ENCODE data around the gene CCL25.
"Not testable (repeated sequence)": the region's sequence is repeated elsewhere in the genome, so short reads cannot be mapped to it uniquely, and the experiment has no call there.

The CCL25 gene, protein sequence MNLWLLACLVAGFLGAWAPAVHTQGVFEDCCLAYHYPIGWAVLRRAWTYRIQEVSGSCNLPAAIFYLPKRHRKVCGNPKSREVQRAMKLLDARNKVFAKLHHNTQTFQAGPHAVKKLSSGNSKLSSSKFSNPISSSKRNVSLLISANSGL

DNA sequence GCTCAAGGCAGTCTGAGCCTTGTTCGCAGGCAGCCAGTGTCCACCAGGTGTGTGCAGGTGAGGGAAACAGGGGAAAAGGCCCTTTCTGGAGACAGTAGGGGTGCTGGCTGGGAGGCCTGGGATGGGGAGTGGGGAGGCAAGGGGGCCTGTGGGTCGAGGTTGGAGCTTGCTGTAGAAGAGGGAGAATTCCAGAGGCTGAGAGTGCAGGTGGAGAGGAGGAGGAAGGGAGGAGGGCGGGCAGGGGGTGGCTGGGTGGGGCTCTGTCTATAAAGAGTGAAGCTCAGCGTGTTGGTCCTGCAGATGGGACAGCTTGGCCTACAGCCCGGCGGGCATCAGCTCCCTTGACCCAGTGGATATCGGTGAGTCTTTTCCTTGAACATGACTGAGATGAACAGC, at the start of gene CCL25:
Gene CCL25, plus strand, starts transcription at position 297 of the 396 bp plus-strand sequence. CDS start 290 bp downstream, outside the sequence.
- no peak for DNase-seq

DNA sequence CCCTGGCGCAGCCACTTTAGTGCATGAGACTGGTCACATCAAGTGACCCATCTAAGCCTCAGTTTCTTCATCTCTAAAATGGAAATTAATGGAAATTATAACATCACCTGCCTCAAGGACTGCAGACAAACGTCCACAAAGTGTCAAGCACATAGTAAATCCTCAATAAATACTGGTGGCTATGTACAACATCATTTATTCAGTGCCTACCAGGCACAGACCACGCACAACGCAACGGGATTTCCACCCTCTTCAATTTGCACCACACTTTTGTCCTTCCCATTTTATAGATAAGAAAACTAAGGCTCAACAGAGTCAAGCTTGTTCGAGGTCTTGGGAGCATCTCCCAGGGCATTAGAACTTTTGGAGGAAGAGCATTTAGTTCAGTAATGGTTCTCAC, 48.6 kb upstream of the CCL25 start:
- DNase-seq = no peak

DNA sequence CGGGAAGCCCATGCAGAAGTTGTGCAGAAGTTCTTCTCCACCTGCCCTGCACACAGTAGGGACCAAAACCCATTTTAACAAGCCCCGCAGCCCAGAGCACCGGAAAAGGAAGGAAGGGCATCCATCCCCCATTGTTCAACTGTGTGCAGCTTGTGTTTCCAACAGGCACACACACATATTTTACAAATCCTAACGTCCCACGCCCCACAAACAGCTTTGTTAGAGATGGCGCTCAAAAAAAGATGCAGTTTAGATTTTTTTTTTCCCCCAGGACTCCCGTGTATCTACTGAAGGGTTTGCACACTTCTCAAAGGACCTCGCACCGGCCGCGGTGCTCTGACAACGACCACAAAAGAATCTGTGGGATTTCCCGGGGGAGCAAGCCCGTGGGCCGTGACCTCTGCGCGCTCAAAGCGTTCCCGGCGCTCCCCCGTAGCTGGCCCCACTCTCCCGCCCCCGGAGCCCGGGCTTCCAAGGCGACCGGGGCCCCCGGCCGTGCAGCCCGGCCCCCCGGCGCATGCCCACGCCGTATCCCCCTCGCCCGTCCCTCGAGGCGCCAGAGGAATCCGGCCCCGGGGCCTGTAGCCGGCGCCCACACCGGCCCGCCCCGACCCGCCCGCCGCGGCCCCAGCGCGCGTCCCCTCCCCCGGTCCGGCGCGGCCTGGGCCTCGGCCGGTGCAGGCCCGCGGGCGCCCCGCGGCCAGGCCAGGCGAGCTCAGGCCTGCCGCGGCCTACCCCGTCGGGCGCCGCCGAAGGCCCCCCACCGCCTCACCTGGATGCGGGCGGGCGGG, 47.6 kb upstream of the CCL25 start:
- DNase-seq = no peak

DNA sequence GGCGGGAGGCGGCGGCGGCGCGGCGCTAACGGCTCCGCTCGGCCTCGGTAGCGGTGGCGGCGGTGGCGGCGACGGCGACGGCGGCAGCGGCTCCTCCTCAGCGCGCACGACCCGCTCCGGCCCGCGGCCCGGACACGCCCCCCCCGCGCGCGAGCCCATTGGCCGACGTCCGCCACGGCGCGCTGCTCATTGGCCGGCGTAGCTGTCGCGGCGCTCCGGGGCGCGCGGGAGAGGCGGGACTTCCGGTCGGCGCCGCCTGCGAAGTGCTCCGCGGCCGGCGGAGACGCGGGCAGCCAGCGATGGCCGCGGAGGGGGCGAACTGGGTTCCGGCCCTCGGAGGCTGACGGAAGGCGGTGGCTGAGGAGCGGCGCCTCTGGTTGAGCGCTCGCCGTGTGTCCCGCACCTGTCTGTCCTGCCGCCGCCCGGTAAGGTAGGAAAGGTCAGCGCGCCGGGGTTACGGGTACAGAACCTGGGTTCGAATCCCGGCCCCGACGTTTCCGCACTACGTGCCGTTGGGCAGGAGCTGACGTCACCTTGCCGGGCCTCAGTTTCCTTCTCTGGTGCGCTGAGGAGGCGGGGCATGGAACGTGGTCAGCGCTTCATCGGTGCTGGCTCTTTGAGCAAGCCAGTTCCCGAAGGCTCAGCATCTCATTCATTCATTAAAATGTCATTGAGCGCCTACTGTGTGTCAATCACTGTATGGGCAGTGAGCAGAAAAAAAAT, 46.9 kb upstream of the CCL25 start, which contains the start of gene ELAVL1:
Gene ELAVL1, minus strand, starts transcription at position 108 of the 723 bp plus-strand sequence. CDS start 13,826 bp downstream, outside the sequence.
- peak; percentile 90 for DNase-seq

DNA sequence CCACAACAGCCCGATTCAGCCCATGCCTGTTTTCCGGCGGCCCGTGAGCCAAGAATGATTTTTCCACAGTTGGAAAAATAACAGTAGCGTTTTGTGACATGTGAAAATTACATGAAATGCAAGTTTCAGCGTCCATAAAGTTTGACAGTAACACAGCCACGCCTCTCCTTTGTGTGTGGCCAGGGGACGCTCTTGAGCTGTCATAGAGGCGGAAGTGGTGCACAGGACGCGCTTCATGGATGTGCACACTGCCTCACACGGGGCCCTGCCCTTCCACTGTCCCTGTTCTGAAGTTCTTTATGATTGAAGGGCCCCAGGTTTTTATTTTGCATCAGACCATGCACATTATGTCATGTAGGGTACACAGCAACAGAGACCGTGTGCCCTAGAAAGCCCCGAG, 34.8 kb upstream of the CCL25 start:
- peak; percentile 54 for DNase-seq

DNA sequence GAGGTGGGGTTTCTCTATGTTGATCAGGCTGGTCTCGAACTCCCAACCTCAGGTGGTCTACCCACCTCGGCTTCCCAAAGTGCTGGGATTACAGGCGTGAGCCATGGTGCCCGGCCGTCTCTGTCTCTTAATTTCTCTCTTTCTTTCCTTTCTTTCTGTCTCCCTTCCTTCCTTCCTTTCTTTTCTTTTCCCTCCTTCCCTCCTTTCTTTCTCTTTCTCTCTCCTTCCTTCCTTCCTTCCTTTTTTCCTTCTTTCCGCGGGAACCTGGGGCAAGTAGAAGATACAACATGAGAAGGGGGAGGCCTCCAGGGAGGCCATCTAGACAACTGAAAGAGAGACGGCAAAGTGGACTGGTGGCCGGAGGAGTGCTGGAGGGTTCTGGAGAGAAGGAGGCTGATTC, 31.9 kb upstream of the CCL25 start:
- no peak for DNase-seq

DNA sequence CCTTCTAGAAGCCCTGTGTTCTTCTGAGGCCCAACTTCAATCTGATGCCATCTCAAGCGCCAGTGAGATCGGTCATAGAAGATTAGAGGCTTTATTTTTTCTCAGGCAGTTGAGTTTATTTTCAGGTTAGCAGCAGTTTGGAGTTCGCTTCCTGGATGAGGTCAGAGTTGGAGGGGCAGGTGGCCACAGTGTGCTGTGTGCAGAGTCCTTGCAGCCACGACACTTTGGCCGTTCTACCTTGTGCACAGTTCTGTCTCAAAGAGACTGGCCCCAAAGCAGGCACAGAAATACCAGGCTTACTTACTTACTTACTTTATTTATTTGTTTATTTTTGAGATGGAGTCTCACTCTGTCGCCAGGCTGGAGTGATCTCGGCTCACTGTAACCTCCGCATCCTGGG, 31.2 kb upstream of the CCL25 start:
- no peak for DNase-seq

DNA sequence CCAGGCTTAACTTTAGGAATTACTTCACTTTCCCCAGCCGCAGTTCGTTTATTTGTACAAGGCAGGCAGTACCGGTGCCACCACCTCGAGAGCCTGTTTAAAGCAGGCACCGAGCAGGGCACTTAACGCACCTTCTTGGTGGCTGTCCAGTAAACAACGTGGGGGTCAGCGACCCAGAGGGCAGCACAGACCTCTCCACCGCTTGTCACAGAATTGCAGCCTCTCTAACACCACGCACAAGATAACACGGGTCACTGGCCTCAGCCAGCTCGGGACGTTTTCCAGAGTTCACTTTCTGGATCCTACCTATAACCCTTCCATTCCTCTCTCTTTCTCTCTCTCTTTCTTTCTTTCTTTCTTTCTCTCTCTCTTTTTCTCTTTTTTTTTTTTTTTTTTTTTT, 30.3 kb upstream of the CCL25 start:
- DNase-seq = no peak

DNA sequence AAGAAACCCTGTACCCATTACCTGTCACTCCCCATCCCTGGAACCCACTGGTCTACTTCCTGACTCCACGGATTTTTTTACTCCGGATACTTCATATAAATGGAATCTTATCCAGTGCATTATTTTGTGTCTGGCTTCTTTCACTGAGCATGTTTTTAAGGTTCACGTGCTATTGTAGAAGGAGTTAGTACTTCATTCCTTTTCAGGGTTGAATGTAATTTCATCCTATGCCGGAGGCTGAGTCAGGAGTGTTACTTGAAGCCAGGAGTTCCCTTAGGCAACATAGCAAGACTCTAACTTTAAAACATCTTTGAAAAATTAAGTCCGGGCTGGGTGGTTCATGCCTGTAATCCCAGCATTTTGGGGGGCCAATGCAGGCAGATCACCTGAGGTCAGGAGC, 29.2 kb upstream of the CCL25 start:
- no peak for DNase-seq

DNA sequence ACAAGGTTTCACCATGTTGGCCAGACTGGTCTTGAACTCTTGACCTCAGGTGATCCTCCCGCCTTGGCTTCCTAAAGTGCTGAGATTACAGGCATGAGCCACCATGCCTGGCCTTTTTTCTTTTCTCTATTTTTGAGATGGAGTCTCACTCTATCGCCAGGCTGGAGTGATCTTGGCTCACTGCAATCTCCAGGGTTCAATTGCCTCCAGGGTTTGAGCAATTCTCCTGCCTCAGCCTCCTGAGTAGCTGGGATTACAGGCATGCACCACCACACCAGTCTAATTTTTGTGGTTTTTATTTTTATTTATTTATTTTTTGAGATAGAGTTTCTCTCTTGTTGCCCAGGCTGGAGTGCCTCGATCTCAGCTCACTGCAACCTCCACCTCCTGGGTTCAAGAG, 28.3 kb upstream of the CCL25 start:
- DNase-seq = not testable (repeated sequence)

DNA sequence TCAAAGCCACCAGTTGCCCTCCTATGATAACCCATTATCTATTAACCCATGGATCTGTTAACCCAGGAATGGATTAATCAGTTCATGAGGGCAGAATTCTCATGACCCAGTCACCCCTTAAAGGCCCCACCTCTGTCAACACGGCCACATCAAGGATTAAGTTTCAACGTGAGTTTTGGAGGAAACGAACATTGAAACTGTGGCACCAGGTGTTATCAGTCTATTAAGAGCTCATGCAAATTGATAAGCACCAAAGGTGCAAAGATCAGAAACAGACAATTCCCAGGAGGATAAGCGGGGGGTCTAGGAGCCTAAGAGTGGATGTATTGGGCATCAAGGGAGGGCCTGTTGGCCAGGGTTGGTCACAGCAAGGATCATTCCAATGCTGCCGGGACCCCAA, 27.2 kb upstream of the CCL25 start:
- no peak for DNase-seq

DNA sequence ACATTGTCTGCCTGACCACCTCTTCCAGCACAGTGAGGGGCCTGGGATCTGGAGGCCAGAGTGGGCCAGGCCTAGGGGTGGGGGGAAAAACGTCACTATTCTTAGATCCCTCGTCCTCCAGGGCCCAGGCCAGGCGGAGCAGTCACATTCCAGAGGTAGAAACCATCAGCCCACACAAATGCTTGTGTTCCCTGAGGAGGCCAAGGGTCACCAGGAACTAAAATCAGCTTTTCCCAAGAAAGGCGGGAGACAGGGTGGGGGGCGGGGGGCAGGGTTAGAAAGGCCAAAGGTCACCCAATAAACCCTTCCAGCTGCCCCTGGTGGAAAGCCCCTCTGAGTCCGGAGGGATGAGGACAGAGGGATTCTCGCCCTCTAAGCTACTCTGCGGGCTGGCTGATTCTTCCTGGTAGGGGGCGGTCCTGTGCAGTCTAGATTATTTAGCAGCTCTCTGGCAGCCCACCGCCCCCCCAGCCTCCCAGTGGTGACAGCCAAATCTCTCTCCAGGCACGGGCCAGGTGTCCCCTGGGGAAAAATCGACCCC, 23.5 kb upstream of the CCL25 start:
- DNase-seq = no peak

DNA sequence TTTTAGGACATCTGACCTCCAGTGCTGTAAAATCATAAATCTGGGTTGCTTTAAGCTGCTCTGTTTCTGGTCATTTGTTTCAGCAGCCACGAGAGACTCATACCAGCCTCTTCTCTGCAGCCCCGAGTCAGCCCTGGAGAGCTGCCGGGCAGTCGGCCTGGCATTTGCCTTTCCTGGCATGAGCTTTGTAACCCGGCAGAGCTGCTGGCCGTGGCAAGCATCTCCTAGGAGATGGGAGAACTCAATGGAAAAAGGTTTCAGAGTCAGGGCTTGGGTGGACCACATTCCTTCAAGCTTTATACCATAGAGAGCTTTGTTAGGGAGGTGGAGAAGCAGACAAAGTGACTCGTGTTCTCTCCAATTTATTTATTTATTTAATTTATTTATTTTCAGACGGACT, 21.6 kb upstream of the CCL25 start:
- no peak for DNase-seq

DNA sequence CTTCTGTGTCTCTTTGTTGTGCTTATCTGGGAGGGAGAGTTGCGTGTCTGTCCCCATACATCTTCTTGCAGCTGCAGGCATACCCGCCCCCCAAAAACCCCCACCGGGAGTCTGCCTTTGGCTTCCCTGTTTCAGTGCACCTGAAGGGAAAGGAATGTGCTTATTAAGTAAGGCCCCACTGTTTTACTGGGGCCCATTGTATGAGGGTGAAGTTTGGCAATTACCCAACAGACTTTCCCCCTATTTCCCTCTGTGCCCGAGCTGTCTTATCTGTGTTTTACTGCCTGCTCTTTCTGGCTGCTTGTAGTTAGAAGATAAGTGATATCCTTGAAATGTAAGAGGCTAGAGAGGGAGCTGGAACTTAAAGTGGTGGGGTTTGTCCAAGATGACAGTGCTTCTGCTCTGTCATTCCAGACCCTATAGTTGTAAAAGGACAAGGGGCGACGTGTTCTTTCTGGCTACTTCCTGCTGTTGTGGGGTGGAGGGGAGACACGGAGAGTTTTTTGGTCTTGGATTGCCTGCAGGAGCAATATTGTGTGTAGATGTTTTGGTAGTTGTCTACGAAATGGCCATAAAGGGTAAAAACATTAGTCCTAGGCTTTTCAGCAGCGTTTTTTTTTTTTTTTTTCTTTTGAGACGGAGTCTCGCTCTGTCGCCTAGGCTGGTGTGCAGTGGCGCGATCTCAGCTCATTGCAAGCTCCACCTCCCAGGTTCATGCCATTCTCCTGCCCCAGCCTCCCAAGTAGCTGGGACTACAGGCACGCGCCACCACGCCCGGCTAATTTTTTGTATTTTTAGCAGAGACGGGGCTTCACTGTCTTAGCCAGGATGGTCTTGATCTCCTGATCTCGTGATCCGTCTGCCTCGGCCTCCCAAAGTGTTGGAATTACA, 19.0 kb upstream of the CCL25 start:
- DNase-seq = not testable (repeated sequence)

DNA sequence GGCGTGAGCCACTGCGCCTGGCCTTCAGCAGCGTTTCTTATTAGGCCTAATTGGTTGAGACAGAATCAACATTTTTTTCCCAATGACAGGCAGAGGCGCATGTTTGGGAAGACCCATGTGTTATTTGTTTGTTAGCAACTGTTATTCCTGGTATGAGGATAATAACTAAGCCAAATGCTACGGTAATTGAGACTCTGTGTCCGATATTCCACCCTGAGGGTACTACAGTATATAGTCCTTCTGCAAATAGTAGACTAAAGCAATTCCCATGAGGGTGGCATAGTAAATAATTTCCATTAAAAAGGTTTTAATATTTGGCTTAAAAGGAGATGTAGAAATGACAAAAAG, 18.4 kb upstream of the CCL25 start:
- DNase-seq = no peak

DNA sequence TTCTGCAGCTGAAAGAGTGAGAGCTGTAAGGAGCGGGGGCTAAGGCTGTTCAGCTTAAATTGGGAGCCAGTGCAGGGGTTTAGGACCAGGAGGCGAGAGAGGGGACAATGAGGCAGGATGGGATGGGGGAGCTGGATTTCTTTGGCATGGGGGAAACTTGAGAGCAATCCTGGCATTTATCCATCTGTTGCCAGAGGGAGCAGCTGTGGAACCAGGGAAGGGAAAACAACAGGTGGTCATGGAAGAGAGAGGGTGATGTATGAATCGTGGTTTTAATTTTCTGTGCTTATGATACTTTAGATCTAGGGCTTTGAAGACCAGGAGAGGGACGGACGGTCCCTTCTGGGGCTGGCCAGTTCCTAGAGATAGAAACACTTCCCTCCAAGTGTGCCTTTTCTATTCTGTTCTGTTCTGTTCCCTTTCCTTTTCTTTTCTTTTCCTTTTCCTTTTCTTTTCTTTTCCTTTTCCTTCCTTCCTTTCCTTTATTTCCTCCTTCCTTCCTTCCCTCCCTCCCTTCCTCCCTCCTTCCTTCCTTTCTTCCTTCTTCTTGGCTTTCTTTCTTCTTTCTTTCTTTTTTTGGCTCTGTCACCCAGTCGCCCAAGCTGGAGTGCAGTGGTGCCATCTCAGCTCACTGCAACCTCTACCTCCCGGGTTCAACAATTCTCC, 16.0 kb upstream of the CCL25 start:
- DNase-seq = no peak

DNA sequence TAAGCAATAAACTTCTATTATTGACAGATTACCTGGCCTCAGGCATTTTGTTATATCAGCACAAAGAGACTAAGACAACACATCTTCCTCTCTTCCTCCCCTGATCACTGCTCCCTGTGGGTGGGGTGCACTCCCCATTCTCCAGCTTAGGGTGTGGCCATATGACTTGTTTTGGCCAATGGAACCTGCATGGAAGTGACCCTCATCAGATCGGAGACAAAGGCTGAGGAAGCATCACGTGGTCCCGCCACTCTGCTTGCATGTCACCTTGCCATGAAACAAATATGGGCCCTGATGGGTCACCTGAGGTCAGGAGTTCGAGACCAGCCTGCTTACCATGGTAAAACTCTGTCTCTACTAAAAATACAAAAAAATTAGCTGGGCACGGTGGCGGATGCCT, 13.7 kb upstream of the CCL25 start:
- no peak for DNase-seq

DNA sequence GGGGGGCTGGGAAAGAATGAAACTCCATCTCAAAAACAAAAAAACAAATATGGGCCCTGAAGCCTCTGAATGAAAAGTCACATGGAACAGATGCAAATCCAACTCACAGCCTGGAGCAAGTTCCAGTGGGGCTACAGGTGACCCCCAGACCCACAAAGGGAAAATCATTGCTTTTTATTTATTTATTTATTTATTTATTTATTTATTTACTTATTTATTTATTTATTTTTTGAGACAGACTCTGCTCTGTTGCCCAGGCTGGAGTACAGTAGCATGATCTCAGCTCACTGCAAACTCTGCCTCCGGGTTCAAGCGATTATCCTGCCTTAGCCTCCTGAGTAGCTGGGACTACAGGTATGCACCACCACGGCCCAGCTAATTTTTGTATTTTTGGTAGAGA, 13.3 kb upstream of the CCL25 start:
- DNase-seq = no peak

DNA sequence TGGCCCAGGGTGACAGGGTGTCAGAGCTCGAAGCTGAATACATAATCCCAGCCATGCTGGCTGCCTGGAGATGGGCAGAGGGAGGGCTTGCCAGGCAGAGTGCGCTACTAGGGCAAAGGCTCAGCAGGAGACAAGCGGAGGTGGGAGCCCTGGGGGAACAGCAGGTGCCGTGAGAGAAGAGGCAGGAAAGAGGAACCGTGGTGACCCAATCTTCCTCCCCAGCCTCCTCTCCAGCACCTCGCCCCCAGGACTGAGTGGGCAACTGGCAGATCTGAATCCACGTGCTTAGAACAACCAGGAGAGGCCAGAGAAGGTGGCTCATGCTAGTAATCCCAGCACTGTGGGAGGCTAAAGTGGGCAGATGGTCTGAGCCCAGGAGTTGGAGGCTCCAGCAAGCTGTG, 11.0 kb upstream of the CCL25 start:
- no peak for DNase-seq

DNA sequence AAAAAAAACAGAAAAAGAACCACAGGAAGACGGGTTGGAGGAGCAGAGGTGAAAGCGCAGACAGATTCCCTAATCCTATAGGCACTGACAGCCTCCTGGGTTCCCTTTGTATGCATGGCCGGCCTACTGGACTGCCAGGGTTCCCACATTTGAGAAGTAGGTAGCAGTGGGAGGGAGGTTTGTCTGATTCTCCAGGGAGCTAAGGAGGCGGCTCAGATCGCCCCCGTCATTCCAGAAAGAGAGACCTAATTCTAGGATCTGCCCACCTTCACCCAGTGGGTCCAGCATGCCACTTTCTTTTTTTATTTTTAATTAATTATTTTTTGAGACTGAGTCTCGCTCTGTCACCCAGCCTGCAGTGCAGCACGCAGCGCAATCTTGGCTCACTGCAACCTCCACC, 9.7 kb upstream of the CCL25 start:
- no peak for DNase-seq

DNA sequence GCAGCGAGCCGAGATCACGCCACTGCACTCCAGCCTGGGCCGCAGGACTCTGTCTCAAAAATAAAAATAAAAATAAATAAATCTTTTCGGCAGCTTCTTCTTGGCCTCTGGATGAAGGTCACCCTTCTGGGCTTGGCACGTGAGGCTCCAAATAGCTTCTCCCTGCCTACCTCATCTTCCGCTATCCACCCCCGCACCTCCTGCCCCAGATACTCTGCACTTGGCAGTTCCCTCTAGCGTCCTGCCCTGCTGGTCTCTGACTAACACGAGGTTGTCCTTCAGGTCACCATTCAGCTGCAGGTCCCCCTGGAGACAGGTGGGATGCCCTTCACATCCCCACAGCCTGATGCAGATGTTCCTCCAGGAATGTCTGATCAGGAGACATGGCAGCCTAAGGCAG, 8.5 kb upstream of the CCL25 start:
- DNase-seq = no peak

DNA sequence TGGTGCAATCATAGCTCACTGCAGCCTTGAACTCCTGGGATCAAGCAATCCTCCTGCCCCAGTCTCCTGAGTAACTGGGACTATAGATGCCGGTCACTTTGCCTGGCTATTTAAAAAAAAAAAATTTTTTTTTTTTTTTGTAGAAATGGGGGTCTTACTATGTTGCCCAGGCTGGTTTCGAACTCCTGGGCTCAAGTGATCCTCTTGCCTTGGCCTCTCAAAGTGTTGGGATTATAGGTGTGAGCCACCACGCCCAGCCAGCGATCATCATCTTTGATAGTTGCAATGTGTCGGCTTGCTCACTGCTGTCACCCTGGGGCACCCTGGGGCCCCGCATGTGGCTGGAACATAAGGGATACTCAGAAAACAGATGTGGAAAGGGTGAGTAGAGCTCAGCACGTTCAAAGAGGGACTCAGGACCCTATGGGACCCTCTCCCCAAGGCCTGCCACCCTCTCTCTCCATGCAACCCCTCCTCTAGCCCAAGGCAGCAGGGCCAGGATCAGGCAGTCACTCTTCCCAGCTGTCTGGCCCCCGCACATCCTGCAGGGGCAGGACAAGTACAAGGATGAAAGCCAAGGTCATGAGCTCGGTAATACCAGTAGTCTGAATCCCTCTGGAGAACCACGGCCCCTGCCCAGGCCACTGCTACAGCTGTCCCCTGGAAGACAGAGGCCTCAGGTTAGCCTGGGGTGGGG, 6.5 kb upstream of the CCL25 start:
- DNase-seq = no peak

Measured in CD4-positive, alpha-beta T cell treated with Interleukin-15 for 1 hour (primary cell).